Esophagus squamous epithelium (tissue), 5 donors: ENCODE results near the gene CPNE1. TPM values are rescaled to one million over a fixed set of nuclear protein-coding genes. Genes with fewer than 3 reads are reported as not detected.
A peak's percentile ranks its signal among the peaks of the same experiment; 100 is the strongest.

Experiments
- DNase-seq: peaks from one replicate; lab custom pipeline; 2025; lab: John Stamatoyannopoulos, UW
- H3K27ac ChIP-seq, 4 donors: fragments of 200-600 bp; sonication (generic); one replicate each; pipeline ENCODE4 v1.5.1; 2016 to 2019; ENCODE audit warnings: mild to moderate bottlenecking in 1 of 4
- H3K27me3 ChIP-seq, 4 donors: fragments of 200-600 bp; sonication (generic); 1 replicate in 3 of 4; 2 replicates in 1 of 4; pipeline versions ENCODE4 v1.5.1 to v1.6.0; 2017 to 2021; ENCODE audit warnings: antibody characterized with exemption in 1 of 4
- H3K36me3 ChIP-seq, 3 donors: fragments of 200-600 bp; sonication (generic); one replicate each; pipeline ENCODE4 v1.5.1; 2016 to 2019
- H3K4me1 ChIP-seq, 3 donors: fragments of 200-600 bp; sonication (generic); one replicate each; pipeline ENCODE4 v1.5.1; 2017 to 2019
- H3K4me3 ChIP-seq, 4 donors: fragments of 200-600 bp; sonication (generic); 1 replicate in 3 of 4; 2 replicates in 1 of 4; pipeline ENCODE4 v1.5.1; 2016 to 2019; ENCODE audit warnings: mild to moderate bottlenecking in 2 of 4, moderate library complexity in 1 of 4
- H3K9me3 ChIP-seq, 3 donors: fragments of 200-600 bp; sonication (generic); one replicate each; pipeline ENCODE4 v1.5.1; 2016 to 2019
- POLR2A ChIP-seq, 4 donors: fragments of 450-650 bp; IDR thresholded peaks; one replicate each; pipeline ENCODE4 v1.6.1; 2017; ENCODE audit warnings: antibody characterized with exemption in 4 of 4, mild to moderate bottlenecking in 4 of 4, moderate library complexity in 3 of 4
- whole genome bisulfite sequencing, 2 donors: methylation state at CpG; one replicate each; pipeline ENCODE4 v1.1.5; 2018; 5-methylcytosine and 5-hydroxymethylcytosine counted together
- intact Hi-C: fragments of 100-400 bp; cut with DNase I; formaldehyde crosslinking; loops from one replicate; pipeline ENCODE4 v1.15.0; 2022
- total RNA-seq, 4 donors: library from RNA; depleted of rRNA; stranded (reverse); fragments of >200 nt; gene quantifications; one replicate each; pipeline ENCODE4 v1.1.0, GENCODE V29; 2016
- TF ChIP-seq, protein P1 (sequence below), 6 experiments: fragments of 450-650 bp in 4 of 6; fragments of 200-600 bp in 2 of 6; sonication (generic) in 2 of 6; IDR thresholded peaks; one replicate each; pipeline ENCODE4 v1.5.1; 2016 to 2019; ENCODE audit warnings: antibody characterized with exemption in 6 of 6, mild to moderate bottlenecking in 4 of 6, moderate library complexity in 4 of 6
- donor health status: DM: yes; HTN: yes; CAD: no.

The CPNE1 gene
- total RNA-seq, 4 donors from 2014 or later, result 47.3 to 98.2 (median 75.9) TPM

DNA sequence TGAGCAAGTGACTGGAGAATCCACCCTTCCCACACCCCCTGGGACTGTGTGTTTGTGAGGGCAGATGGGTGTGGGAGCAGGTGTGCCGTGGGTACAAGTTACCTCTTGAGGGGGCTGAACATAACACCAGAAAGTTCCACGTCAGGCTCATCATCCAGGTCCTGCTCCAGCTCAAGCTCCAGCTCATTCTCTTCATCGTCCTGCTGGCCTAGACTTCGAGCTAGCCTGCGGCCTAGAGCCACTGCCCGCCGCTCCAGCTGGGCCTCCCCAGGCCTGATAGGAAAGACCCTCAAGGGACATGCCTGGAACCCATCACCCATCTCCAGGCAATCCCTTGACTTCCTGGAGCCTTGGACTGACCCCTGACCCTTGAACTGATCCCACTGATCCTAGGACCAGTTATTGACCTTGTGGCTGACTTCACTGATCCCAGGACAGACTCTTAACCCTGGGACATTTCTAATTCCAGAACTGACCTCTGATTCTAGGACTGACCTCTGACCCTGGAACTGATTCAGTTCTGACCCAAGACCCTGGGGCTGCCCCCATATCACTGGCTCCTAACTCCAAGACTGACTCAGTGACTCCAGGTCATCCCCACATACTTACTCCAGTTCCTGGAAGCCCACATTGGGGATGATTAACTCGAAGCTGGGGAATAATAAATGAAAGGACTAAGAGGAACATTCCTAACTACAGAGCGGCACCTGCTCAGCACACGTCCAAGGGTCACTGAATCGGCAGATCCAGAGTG lies 60.8 kb downstream of the CPNE1 start:
- WGBS, 2 donors, result 91 to 96% methylated on average over 10 to 11 of the region's 11 CpGs
- intact Hi-C loops, result no loop called here

DNA sequence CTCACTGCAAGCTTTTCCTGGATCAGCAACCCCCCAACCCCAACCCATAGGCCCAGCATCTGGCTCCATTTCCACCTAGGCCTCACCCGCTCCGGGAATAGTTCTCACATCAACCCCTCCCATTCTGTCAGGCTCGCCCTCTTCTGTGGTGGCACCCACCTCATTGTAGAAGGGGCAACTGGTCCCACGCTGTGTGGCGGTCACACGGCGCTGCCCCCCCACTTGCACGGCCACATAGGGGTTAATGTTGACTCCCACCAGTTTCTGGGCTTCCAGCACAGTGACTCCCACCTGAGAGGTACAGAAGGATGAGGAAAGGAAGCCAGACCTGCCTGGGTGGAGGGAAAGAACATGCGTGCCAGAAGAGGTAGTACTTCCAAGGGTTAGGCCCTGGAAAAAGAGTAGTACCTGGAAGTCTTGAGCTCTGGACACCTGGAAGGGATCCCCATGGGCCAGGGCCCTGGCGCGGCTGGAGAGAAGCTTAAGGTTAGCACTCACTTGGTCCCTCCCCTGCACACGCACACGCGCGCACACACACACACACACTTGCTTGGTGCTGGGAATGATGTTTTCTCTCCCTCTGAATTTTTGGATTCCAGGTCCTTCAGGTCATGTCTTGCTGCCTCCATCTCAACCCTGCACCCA lies 61.7 kb downstream of the CPNE1 start:
- intact Hi-C loops, result no loop called here
- peaks cover 0 to 45% (median 3%) of the 10 kb centered on the region in 4 donors for H3K27me3 ChIP-seq

More for the DNA sequence above, 60.8 kb downstream of the CPNE1 start:
- Histone ChIP-seq H3K4me3 (no peak overlapping the region), H3K27me3 (peaks cover 0 to 36% (median 3%) of the 10 kb centered on the region in 4 donors), H3K27ac (peak overlapping the region in 1 of 4 donors; percentile 14), H3K9me3 (no peaks in the 10 kb centered on the region), H3K36me3 (no peaks in the 10 kb centered on the region), H3K4me1 (peaks cover 15 to 31% (median 17%) of the 10 kb centered on the region in 3 donors)
- DNase-seq, result no peak
- TF ChIP-seq, protein P1, sequence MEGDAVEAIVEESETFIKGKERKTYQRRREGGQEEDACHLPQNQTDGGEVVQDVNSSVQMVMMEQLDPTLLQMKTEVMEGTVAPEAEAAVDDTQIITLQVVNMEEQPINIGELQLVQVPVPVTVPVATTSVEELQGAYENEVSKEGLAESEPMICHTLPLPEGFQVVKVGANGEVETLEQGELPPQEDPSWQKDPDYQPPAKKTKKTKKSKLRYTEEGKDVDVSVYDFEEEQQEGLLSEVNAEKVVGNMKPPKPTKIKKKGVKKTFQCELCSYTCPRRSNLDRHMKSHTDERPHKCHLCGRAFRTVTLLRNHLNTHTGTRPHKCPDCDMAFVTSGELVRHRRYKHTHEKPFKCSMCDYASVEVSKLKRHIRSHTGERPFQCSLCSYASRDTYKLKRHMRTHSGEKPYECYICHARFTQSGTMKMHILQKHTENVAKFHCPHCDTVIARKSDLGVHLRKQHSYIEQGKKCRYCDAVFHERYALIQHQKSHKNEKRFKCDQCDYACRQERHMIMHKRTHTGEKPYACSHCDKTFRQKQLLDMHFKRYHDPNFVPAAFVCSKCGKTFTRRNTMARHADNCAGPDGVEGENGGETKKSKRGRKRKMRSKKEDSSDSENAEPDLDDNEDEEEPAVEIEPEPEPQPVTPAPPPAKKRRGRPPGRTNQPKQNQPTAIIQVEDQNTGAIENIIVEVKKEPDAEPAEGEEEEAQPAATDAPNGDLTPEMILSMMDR (IDR thresholded peaks at IDR 0.05), result no peak
- TF ChIP-seq POLR2A (IDR thresholded peaks at IDR 0.05), result no peak

DNA sequence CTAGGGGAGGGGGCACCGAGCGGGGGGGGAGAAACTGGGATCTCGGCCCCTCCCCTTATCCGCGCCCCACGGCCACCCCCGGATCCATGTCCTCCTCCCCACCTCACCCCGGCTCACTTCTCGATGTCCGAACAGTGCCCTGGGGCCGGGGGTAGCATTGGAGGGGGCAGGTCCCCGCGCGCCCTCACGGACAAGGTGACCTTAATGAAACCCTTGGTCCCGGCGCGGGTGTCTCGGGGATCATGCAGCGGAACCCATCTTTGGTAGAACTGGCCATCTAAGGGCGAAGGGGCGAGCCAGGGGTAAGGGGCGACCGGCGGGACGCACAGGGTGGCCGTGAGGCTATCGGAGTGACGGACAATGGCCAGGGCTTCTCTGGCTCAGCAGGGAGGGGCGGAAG lies 62.7 kb downstream of the CPNE1 start:
- 60% methylated on average over 3 of the region's 30 CpGs; no CpG with 5 or more reads in 1 of the 2 donors for WGBS, 2 donors
- H3K27me3 ChIP-seq, result peaks cover 0 to 55% (median 3%) of the 10 kb centered on the region in 4 donors
- peak overlapping the region; percentile 33 to 74 (median 44) for H3K4me3 ChIP-seq
- H3K36me3 ChIP-seq, result no peaks in the 10 kb centered on the region
- H3K9me3 ChIP-seq, result no peaks in the 10 kb centered on the region
- intact Hi-C loops, result no loop called here
- no peak for DNase-seq
- TF ChIP-seq POLR2A (IDR thresholded peaks at IDR 0.05), result no peak
- TF ChIP-seq, protein P1 (IDR thresholded peaks at IDR 0.05), result no peak
- peak overlapping the region in 3 of 4 donors; percentile 1 to 49 (median 20) for H3K27ac ChIP-seq
- H3K4me1 ChIP-seq, result peaks cover 15 to 22% (median 17%) of the 10 kb centered on the region in 3 donors

More for the DNA sequence above, 61.7 kb downstream of the CPNE1 start:
- WGBS, 2 donors, result 93 to 94% methylated on average over 8 to 13 of the region's 15 CpGs
- H3K4me3 ChIP-seq, result no peak overlapping the region
- H3K4me1 ChIP-seq, result peaks cover 15 to 31% (median 17%) of the 10 kb centered on the region in 3 donors
- no peak overlapping the region for H3K27ac ChIP-seq
- no peaks in the 10 kb centered on the region for H3K36me3 ChIP-seq
- H3K9me3 ChIP-seq, result no peaks in the 10 kb centered on the region
- DNase-seq, result no peak
- TF ChIP-seq, protein P1 (IDR thresholded peaks at IDR 0.05), result no peak
- TF ChIP-seq POLR2A (IDR thresholded peaks at IDR 0.05), result no peak

DNA sequence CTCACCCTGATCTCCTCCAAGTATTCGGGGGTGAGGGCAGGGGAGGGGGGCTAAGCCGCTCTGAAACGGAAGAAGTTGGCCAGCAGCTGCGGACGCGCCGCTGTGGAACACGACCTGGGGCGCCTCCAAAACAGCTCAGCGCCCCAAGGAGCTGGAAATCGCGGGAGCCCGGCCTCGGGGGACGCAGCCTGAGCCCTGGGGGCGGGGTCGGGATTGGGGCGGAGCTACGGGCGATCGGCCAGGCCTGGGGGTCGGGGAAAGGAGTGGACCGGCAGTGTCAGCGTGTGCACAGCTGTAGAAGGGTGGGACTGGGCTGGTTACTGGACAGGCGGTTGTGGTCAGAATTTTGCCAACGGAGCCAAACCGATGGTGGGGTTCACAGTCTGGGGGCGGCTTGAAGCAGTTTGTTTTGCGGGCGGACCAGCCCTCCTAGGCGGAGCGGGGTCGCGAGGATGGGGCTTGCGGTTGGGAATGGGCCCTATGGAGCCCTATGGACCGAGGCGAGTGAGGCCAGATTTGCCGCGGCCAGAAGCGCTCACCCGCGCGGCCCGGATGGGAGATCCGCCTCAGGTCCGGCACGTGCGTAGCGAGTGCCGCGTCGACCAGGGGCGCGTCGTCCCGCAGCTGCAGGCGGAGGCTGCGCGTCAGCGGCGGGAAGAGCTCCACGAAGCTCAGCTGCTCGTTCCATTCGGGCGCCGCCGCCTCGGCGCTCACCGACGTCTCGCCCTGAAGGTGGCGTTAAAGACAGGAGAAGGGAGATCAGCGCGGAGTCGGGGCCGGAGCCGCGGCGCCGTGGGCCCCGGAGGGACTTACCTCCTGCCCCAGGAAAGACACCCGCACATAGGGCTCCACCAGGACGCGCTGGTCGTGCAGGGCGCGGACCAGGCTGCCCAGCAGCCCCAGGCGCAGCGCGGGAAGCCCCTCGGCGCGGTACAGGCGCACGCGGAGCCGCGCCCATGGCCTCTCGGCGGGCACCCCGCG lies 63.4 kb downstream of the CPNE1 start:
- intact Hi-C loops, result no loop called here
- WGBS, 2 donors, result 1 to 3% methylated on average over 6 to 27 of the region's 103 CpGs
- Histone ChIP-seq H3K9me3 (no peaks in the 10 kb centered on the region), H3K27me3 (peaks cover 0 to 62% (median 3%) of the 10 kb centered on the region in 4 donors), H3K4me1 (peaks cover 15 to 21% (median 17%) of the 10 kb centered on the region in 3 donors), H3K36me3 (no peaks in the 10 kb centered on the region), H3K27ac (peak overlapping the region in 3 of 4 donors; percentile 1 to 49 (median 20)), H3K4me3 (peak overlapping the region; percentile 33 to 74 (median 44))
- DNase-seq, result no peak
- TF ChIP-seq, protein P1 (IDR thresholded peaks at IDR 0.05), result peak in 5 of 6 experiments; percentile 22 to 57 (median 41)
- peak in 1 of 4 donors; percentile 7 for TF ChIP-seq POLR2A (IDR thresholded peaks at IDR 0.05)
